ENCODE data around the gene PIM2. TPM values are rescaled to one million over a fixed set of nuclear protein-coding genes. Genes with fewer than 3 reads are reported as not detected.

PIM2 gene
- total RNA-seq, 1 experiment from 2014 or later, result 15.6 TPM

- TF ChIP-seq, protein P1, sequence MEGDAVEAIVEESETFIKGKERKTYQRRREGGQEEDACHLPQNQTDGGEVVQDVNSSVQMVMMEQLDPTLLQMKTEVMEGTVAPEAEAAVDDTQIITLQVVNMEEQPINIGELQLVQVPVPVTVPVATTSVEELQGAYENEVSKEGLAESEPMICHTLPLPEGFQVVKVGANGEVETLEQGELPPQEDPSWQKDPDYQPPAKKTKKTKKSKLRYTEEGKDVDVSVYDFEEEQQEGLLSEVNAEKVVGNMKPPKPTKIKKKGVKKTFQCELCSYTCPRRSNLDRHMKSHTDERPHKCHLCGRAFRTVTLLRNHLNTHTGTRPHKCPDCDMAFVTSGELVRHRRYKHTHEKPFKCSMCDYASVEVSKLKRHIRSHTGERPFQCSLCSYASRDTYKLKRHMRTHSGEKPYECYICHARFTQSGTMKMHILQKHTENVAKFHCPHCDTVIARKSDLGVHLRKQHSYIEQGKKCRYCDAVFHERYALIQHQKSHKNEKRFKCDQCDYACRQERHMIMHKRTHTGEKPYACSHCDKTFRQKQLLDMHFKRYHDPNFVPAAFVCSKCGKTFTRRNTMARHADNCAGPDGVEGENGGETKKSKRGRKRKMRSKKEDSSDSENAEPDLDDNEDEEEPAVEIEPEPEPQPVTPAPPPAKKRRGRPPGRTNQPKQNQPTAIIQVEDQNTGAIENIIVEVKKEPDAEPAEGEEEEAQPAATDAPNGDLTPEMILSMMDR (IDR thresholded peaks at IDR 0.05 in 2 of 3, conservative IDR thresholded peaks at IDR 0.05 in 1 of 3; ENCODE audit: borderline replicate concordance in 1 of 3, insufficient read depth in 1 of 3, low read depth in 2 of 3, low read length in 2 of 3), result no peak
- TF ChIP-seq, protein P2, sequence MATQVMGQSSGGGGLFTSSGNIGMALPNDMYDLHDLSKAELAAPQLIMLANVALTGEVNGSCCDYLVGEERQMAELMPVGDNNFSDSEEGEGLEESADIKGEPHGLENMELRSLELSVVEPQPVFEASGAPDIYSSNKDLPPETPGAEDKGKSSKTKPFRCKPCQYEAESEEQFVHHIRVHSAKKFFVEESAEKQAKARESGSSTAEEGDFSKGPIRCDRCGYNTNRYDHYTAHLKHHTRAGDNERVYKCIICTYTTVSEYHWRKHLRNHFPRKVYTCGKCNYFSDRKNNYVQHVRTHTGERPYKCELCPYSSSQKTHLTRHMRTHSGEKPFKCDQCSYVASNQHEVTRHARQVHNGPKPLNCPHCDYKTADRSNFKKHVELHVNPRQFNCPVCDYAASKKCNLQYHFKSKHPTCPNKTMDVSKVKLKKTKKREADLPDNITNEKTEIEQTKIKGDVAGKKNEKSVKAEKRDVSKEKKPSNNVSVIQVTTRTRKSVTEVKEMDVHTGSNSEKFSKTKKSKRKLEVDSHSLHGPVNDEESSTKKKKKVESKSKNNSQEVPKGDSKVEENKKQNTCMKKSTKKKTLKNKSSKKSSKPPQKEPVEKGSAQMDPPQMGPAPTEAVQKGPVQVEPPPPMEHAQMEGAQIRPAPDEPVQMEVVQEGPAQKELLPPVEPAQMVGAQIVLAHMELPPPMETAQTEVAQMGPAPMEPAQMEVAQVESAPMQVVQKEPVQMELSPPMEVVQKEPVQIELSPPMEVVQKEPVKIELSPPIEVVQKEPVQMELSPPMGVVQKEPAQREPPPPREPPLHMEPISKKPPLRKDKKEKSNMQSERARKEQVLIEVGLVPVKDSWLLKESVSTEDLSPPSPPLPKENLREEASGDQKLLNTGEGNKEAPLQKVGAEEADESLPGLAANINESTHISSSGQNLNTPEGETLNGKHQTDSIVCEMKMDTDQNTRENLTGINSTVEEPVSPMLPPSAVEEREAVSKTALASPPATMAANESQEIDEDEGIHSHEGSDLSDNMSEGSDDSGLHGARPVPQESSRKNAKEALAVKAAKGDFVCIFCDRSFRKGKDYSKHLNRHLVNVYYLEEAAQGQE (IDR thresholded peaks at IDR 0.05; ENCODE audit: low read depth), result no peak
Measured at GRCh38 chrX:48908600-48908999, 10.2 kb downstream of the PIM2 start (continued).

GRCh38 chrX:48905090-48905790, 13.6 kb downstream of the PIM2 start:
- no peak overlapping the region for H3K4me3 ChIP-seq (replicated peaks in 1 of 2; ENCODE audit: low read depth in 1 of 2, low read length in 2 of 2)
- BruUV-seq (replicated peaks), result no TSS peak
- no peak overlapping the region for H3K27ac ChIP-seq (ENCODE audit: low read depth, low read length)
- H3K9me2 ChIP-seq (ENCODE audit: insufficient read depth), result no peaks in the 10 kb centered on the region
- H3K27me3 ChIP-seq (ENCODE audit: insufficient read depth, low read length), result no peaks in the 10 kb centered on the region
- CTCF ChIA-PET, result no interaction called here
- no peak overlapping the region for H2AFZ ChIP-seq (ENCODE audit: low read depth, low read length, poor library complexity, severe bottlenecking)
- DNase-seq (ENCODE audit: low read depth, low spot score) (no peak), ATAC-seq (no peak)
- peaks cover 22% of the 10 kb centered on the region for H3K79me2 ChIP-seq (ENCODE audit: insufficient read depth, low read length)
- H3K9me3 ChIP-seq (ENCODE audit: control insufficient read depth in 1 of 2, insufficient read depth in 1 of 2, low read depth in 1 of 2, low read length in 2 of 2), result no peaks in the 10 kb centered on the region
- no peaks in the 10 kb centered on the region for H4K20me1 ChIP-seq (ENCODE audit: insufficient read depth)
- TF ChIP-seq EGR1 (IDR thresholded peaks at IDR 0.05; ENCODE audit: low read depth) (no peak), ZNF274 (IDR thresholded peaks at IDR 0.05; ENCODE audit: low read depth, low read length) (no peak), POLR2AphosphoS5 (IDR thresholded peaks at IDR 0.05; ENCODE audit: low read depth, low read length) (no peak), CEBPB (IDR thresholded peaks at IDR 0.05; ENCODE audit: low read depth) (no peak), SRF (IDR thresholded peaks at IDR 0.05; ENCODE audit: low read depth) (no peak), SIN3A (IDR thresholded peaks at IDR 0.05; ENCODE audit: low read depth) (no peak), ZFX (IDR thresholded peaks at IDR 0.05) (no peak), EZH2 (IDR thresholded peaks at IDR 0.05) (no peak)
- TF ChIP-seq, protein P2 (IDR thresholded peaks at IDR 0.05; ENCODE audit: low read depth), result no peak
- peaks cover 0 to 1% of the 10 kb centered on the region in 2 experiments; a peak in 1 of 4 replicates for H3K4me1 ChIP-seq (ENCODE audit: control insufficient read depth in 1 of 2, insufficient read depth in 2 of 2, low read length in 2 of 2)
- POLR2A ChIA-PET, result no interaction called here
- intact Hi-C loops (cut with micrococcal nuclease), result no loop called here
- H3K36me3 ChIP-seq (ENCODE audit: control insufficient read depth in 1 of 2, insufficient read depth in 2 of 2, low read length in 2 of 2), result no peaks in the 10 kb centered on the region; a peak in 2 of 4 replicates
- H3K4me2 ChIP-seq (ENCODE audit: low read length), result no peak overlapping the region
- RAD21 ChIA-PET (ENCODE audit: low non-redundant PET in 1 of 2, low total read pairs in 2 of 2, uncharacterized antibody in 2 of 2, unreplicated experiment in 2 of 2), result no interaction called here
- H3K9ac ChIP-seq (ENCODE audit: low read length), result no peak overlapping the region
